NCI-H187 (cell line): ENCODE results near the gene TNFSF15.
"Not testable (repeated sequence)": the region's sequence is repeated elsewhere in the genome, so short reads cannot be mapped to it uniquely, and the experiment has no call there.

Source experiments
- DNase-seq, 2 experiments: peaks; one replicate each; lab custom pipeline; 2025; lab: John Stamatoyannopoulos, UW

The TNFSF15 gene

DNA sequence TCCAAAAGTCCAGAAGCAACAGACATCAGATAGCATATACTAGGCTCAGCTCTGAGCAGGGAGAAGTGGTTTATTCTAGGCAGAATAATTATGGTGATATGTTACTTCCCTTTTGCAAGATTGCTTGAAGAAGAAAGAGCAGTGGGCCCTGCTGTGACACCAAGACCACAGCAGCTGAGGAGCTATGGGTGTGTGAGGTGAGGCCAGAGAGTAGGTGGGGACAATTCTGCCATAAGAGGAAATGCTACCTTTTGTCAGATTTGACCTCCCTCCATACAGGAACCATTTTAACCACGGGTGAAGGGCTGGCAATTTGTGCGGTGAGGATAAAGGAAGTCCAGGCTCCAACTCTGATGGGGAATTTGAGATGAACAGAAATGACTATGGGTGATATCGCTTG lies 51.3 kb downstream of the TNFSF15 start:
- DNase-seq: no peak

DNA sequence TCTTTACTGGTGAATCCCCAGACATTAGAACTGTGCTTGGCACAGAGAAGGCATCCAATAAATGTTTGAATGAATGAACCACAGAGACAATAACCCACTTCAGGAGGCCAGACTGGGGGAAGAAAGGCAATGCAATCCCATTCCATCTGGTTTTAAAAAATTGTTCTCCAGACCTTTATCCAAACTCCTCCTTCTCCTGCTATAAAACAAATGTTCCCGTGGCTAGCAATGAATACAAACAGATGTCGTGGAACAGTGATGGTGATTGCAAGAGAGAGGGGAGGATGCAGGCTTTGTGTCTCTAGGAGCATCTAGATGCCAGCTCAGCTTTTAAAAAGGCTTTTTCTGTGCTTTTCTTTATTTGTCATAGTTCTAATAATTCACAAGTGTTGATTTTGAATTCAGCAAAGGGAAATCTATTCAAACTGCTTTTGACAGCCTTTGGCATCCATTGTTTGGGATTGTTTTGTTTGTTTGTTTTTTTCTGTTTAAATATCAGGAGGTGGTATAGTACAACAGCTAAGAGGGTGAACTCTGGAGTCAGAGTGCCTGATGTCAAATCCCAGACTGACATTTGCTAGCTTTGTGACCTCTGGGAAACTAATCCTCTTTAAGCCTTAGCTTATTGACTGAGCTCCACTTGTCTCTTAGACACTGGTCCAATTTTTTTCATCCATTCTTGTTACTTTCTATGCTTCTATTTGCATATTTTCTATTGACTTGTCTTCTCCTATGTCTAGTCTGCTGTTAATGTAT lies 59.1 kb downstream of the TNFSF15 start:
- no peak for DNase-seq

DNA sequence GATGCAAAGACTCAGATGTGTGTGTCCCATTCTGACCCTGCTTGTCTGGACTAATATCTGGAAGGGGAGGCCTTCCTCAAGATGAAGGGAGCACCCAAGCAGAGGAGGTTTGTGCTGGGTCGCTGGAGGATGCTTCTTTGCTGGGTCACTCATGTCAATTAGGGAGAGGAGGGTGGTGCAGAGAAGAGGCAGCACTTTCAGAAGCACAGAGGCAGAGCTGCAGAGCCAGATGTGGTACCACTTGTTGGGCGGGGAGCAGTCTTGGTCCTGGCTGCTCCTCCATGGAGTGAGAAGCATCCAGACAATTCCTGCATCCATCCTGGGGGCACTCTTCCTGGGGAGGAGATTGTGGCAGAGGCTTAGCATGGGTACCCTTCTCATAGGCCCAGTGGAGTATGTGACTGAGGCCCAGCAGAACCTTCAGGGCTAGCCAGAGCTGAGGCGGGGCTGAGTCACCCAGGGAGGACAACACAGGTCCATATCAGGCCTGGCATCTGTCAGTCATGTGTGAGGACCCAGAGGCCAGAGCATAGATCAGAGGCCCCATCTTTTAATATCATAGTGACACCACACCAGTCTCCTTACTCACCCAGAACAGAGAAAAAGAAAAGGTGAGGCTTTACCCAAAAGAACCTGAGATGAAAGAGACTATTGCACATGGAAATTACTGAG lies 59.8 kb downstream of the TNFSF15 start:
- DNase-seq: no peak

DNA sequence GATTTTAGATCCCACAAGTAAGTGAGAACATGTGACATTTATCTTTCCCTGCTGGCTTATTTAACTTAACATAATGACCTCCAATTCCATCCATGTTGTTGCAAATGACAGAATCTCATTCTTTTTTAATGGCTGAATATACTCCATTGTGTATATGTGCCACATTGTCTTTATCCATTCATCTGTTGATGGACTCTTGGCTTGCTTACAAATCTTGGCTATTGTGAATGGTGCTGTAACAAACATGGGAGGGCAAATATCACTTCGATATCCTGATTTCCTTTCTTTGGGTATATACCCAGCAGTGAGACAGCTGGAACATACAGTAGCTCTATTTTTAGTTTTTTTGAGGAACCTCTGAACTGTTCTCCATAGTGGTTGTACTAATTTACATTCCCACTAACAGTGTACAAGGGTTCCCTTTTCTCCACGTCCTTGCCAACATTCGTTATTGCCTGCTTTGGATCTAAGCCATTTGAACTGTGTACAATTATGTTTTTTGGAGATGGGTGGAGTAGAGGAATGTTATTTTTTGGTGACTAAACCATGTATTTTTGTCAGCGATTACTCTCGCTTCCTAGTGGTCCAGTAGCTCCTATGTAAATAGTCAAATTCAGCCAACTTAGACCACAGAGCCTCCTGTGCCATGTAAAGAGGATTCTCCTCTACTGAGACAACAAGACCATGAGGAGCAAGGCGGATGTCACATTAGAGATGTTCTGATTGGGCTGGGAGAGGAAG lies 60.6 kb downstream of the TNFSF15 start:
- no peak for DNase-seq

DNA sequence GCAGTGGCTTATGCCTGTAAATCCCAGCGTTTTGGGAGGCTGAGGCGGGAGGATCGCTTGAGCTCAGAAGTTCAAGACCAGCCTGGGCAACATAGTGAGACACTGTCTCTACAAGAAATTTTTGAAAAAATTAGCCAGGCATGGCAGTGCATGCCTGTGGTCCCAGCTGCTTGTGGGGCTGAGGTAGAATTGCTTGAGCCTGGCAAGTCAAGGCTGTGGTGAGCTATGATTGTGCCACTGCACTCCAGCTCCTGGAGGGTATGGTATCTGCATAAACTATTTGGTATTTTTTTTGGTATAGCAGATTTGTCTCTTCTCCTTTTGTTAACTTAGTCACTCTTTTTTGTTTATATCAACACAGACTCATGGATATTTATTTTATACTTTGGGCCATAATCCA lies 62.4 kb downstream of the TNFSF15 start:
- DNase-seq: no peak

DNA sequence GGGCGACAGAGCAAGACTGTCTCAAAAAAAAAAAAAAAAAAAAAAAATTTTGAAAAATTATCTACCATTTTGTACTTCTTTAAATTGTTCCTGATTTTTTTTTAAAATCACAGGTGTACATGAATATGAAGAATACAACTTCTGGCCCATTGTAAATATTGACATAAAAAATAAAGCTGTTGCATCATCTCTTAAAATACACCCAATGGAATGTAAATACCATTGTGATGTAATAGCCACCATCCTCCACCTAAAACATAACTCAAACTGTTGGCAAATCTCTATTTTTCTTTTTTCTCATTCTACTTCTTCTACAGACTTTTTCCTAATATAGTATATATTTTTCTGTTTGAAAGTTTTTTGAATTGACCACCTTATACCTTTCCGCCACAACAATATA lies 62.9 kb downstream of the TNFSF15 start:
- DNase-seq: no peak

- not testable (repeated sequence) for DNase-seq
Observed at GRCh38 chr9:114741521-114741920, 64.3 kb downstream of the TNFSF15 start.

- DNase-seq: peak; percentile 14 to 66
Observed at GRCh38 chr9:114738581-114739316, 67.1 kb downstream of the TNFSF15 start.

DNA sequence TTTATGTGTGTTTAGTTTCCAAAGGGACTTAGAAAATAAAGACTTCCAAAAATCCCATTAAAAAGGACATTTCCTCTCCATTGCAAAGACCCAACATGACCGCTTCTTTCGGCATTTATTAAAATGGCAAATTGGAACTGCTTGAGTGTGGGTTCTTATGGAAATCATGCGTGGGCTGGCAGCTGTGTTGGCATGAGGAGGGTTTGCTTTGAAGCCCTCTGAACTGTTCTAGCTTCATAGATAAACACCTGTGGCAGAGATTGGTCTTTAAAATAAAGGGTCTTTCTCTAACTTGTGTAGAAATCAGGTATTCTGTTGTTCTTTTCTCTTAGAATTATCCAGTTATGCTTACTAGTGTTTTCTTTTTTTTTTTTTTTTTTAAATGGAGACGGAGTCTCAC lies 68.0 kb downstream of the TNFSF15 start:
- DNase-seq: no peak

DNA sequence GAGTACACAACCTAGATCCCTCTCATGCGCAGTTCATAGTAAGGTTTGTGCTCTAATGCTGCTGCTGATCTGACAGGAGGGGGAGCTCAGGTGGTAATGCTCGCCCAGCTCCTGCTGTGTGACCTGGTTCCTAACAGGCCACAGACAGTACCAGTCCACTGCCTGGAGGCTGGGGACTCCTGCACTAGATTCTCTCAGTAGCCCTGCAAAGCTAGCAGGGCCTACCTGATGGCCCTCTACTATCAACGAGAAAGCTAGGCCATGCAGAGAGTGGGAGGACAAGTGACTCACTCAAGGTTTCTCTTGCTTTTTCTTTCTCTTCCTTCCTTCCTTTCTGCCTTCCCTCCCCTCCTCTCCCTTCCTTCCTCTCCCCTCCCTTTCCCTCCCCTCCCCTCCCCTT lies 68.7 kb downstream of the TNFSF15 start:
- DNase-seq: no peak

DNA sequence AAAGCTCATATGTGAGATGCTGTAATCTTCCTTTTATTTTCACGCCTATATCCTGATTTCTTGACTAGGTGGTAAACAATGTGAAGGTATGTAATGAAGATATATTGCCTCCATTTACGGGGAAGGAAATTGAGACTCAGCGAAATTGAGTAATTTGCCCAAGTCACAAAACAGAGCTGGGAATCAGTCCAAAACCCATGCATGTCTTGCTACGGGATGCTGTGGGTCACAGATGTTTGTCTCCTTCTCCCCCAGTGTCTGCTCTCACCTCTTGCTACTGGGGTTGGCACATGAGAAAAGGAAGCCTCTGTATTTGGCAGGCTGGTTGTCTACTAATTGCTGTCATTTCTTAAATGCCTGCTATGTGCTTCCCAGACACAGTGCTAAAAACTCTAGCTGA lies 70.1 kb downstream of the TNFSF15 start:
- no peak for DNase-seq

DNA sequence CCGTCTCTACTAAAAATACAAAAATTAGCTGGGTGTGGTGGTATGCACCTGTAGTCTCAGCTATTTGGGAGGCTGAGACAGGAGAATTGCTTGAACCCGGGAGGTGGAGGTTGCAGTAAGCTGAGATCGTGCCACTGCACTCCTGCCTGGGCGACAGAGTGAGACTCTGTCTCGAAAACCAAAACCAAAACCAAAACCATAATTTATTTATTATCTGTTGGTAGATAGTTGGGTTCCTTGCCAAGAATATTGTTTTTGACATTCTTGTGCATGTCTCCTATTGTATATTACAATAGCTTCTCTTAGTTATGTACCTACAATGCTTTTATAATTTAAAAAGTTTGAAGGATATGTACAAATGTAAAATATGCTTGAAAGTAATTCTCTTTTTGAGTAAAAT lies 70.7 kb downstream of the TNFSF15 start:
- DNase-seq: not testable (repeated sequence)
